Osteoblast (primary cell): ENCODE data around the gene FHIT. TPM values are rescaled to one million over a fixed set of nuclear protein-coding genes. Genes with fewer than 3 reads are reported as not detected.

Source experiments
- DNase-seq: peaks from one replicate; pipeline ENCODE4 v3.0.0; 2011; ENCODE audit warnings: low spot score, mixed read lengths; ENCODE audit not compliant: insufficient read length; ENCODE audit errors: missing footprints
- H2AFZ ChIP-seq: 2 replicates; pipeline ENCODE4 v1.6.0; 2011; ENCODE audit warnings: mild to moderate bottlenecking, low read length
- H3K27ac ChIP-seq: 2 replicates; pipeline ENCODE4 v1.5.1; 2011; ENCODE audit warnings: mild to moderate bottlenecking, low read depth, low read length, moderate library complexity
- H3K27me3 ChIP-seq: 2 replicates; pipeline ENCODE4 v1.6.0; 2012; ENCODE audit warnings: mild to moderate bottlenecking, control low read depth, inconsistent platforms, low read length, moderate library complexity; ENCODE audit not compliant: insufficient read depth
- H3K36me3 ChIP-seq: 2 replicates; pipeline ENCODE4 v1.5.1; 2011; ENCODE audit warnings: mild to moderate bottlenecking, low read length, control low read depth, moderate library complexity; ENCODE audit not compliant: insufficient read depth
- H3K4me1 ChIP-seq: 2 replicates; pipeline ENCODE4 v1.5.1; 2011; ENCODE audit warnings: mild to moderate bottlenecking, low read length, control low read depth, moderate library complexity; ENCODE audit not compliant: insufficient read depth
- H3K4me2 ChIP-seq: 2 replicates; pipeline ENCODE4 v1.6.0; 2011; ENCODE audit warnings: mild to moderate bottlenecking, low read length; ENCODE audit not compliant: insufficient read depth
- H3K4me3 ChIP-seq: fragments of 200-600 bp; sonication (generic); 3 replicates; pipeline ENCODE4 v1.5.1; 2012; ENCODE audit warnings: mild to moderate bottlenecking, low read length, inconsistent platforms; ENCODE audit not compliant: insufficient read depth
- H3K79me2 ChIP-seq: 2 replicates; pipeline ENCODE4 v1.6.0; 2012; ENCODE audit warnings: mild to moderate bottlenecking, low read length, control low read depth, inconsistent platforms; ENCODE audit not compliant: insufficient read depth
- H3K9me3 ChIP-seq: 2 replicates; pipeline ENCODE4 v1.5.1; 2011; ENCODE audit warnings: low read depth, low read length, control low read depth
- H4K20me1 ChIP-seq: 2 replicates; pipeline ENCODE4 v1.6.0; 2012; ENCODE audit warnings: mild to moderate bottlenecking, low read length, control low read depth; ENCODE audit not compliant: insufficient read depth
- total RNA-seq: library from RNA; depleted of rRNA; stranded (reverse); fragments of >200 nt; gene quantifications from 2 replicates; pipeline ENCODE4 v1.2.3, GENCODE V29; 2012
- TF ChIP-seq, protein P1 (sequence below): IDR thresholded peaks from 2 replicates; pipeline ENCODE4 v1.5.1; 2011; ENCODE audit warnings: mild to moderate bottlenecking, low read depth, low read length, moderate library complexity; ENCODE audit errors: extremely low read depth

FHIT gene
- total RNA-seq, 1 donor: 3.3 TPM

DNA sequence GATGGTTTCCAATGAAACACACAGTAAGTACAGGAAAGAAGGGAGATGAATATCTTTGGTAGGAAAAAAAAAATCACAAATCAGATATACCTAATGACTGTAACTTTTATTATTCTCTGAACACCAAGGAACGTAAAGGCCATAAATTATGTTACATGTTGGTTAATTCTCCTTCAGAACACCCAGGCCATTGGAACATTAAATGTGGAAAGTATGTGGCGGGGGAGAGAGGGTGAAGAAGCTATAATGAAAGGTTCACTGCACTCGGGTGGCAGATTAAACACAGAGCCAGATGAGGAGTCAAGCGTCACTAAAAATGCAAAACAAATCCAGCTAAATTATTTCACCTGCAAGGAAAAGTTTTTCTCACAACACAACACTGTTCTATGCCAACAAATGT lies 193.8 kb downstream of the FHIT start:
- Histone ChIP-seq H3K9me3 (no peaks in the 10 kb centered on the region), H4K20me1 (no peaks in the 10 kb centered on the region), H3K79me2 (no peaks in the 10 kb centered on the region), H2AFZ (no peak overlapping the region), H3K4me3 (no peak overlapping the region), H3K36me3 (no peaks in the 10 kb centered on the region), H3K27me3 (no peaks in the 10 kb centered on the region), H3K4me2 (no peak overlapping the region), H3K27ac (no peak overlapping the region), H3K4me1 (no peaks in the 10 kb centered on the region)
- TF ChIP-seq, protein P1, sequence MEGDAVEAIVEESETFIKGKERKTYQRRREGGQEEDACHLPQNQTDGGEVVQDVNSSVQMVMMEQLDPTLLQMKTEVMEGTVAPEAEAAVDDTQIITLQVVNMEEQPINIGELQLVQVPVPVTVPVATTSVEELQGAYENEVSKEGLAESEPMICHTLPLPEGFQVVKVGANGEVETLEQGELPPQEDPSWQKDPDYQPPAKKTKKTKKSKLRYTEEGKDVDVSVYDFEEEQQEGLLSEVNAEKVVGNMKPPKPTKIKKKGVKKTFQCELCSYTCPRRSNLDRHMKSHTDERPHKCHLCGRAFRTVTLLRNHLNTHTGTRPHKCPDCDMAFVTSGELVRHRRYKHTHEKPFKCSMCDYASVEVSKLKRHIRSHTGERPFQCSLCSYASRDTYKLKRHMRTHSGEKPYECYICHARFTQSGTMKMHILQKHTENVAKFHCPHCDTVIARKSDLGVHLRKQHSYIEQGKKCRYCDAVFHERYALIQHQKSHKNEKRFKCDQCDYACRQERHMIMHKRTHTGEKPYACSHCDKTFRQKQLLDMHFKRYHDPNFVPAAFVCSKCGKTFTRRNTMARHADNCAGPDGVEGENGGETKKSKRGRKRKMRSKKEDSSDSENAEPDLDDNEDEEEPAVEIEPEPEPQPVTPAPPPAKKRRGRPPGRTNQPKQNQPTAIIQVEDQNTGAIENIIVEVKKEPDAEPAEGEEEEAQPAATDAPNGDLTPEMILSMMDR: no peak
- DNase-seq: no peak

- no peak for DNase-seq
- no peak overlapping the region for H3K4me2 ChIP-seq
- no peaks in the 10 kb centered on the region for H3K27me3 ChIP-seq
- no peaks in the 10 kb centered on the region for H3K36me3 ChIP-seq
- no peaks in the 10 kb centered on the region for H4K20me1 ChIP-seq
- no peaks in the 10 kb centered on the region for H3K9me3 ChIP-seq
- H3K4me3 ChIP-seq: no peak overlapping the region
- TF ChIP-seq, protein P1: no peak
- no peak overlapping the region for H3K27ac ChIP-seq
- no peak overlapping the region for H2AFZ ChIP-seq
- no peaks in the 10 kb centered on the region for H3K4me1 ChIP-seq
- no peaks in the 10 kb centered on the region for H3K79me2 ChIP-seq
These were observed 195.8 kb downstream of the FHIT start for GRCh38 chr3:61055447-61055846.

DNA sequence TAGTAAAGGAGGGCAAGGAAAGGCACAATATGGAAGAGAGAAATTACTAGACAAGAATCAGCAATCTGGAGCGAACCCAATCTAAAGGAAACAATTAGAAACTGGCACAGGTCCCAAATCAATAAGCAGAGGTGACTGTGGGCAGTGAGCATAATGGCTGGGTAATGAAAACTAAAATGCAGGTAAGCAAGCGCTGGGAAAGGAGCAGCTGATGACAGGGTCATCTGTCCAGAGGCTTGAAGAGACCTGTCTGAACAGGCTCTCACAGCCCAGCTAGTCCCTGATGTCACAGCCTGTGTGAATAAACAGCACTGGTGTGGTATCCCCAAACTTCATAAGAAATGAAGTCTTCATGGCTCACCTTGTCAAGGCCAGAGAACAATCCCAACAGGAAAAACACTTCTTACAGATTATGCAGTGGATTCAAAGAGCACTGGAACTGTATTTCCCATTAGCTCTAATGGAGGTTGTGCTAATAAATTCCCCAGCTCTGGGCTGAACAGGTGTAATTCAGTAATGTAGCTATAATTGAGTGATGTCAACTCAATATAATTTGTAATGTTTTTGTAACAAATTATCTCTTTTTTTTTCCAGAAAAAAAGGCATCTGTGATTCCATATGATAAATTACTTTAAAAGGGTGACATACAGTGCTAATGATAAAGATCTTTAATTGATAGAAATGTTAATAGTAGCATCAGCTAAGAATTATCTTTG lies 197.3 kb downstream of the FHIT start:
- no peak overlapping the region for H3K27ac ChIP-seq
- H3K79me2 ChIP-seq: no peaks in the 10 kb centered on the region
- H4K20me1 ChIP-seq: no peaks in the 10 kb centered on the region
- H3K4me1 ChIP-seq: no peaks in the 10 kb centered on the region
- no peak overlapping the region for H3K4me3 ChIP-seq
- no peak for DNase-seq
- no peaks in the 10 kb centered on the region for H3K36me3 ChIP-seq
- no peaks in the 10 kb centered on the region for H3K9me3 ChIP-seq
- no peaks in the 10 kb centered on the region for H3K27me3 ChIP-seq
- TF ChIP-seq, protein P1: no peak
- H3K4me2 ChIP-seq: no peak overlapping the region
- H2AFZ ChIP-seq: no peak overlapping the region

DNA sequence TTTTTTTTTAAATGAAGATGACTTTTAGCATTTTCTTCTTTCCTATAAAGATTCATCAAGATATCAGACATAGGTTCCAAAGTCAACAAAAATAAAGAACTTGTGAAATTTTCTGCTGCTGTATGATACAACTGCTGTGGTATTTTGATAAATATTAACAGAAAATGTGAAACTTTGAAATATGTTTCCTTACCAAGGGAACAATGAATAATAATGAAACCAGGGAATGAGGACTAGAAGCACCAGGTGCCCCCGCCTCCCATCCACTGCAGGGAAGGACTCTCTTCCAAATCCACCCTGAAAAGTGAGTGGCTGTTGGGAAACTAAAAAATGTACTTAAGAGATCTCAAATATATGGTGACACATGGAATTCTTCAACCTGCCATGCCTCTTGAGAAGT lies 198.4 kb downstream of the FHIT start:
- TF ChIP-seq, protein P1: no peak
- H3K36me3 ChIP-seq: no peaks in the 10 kb centered on the region

More for the DNA sequence above, 198.4 kb downstream of the FHIT start:
- DNase-seq: no peak
- H3K79me2 ChIP-seq: no peaks in the 10 kb centered on the region
- no peak overlapping the region for H3K27ac ChIP-seq
- H3K4me2 ChIP-seq: no peak overlapping the region
- H2AFZ ChIP-seq: no peak overlapping the region
- no peaks in the 10 kb centered on the region for H3K9me3 ChIP-seq
- no peaks in the 10 kb centered on the region for H3K27me3 ChIP-seq
- no peaks in the 10 kb centered on the region for H3K4me1 ChIP-seq
- H4K20me1 ChIP-seq: no peaks in the 10 kb centered on the region
- H3K4me3 ChIP-seq: no peak overlapping the region
